GM21367 (cell line): ENCODE data around the gene DMD.

ENCODE experiments used
- ATAC-seq: cut with Tn5 transposase; IDR thresholded peaks from one replicate; pipeline ENCODE4 v1.9.1; 2021; ENCODE audit not compliant: unreplicated experiment

DMD gene

DNA sequence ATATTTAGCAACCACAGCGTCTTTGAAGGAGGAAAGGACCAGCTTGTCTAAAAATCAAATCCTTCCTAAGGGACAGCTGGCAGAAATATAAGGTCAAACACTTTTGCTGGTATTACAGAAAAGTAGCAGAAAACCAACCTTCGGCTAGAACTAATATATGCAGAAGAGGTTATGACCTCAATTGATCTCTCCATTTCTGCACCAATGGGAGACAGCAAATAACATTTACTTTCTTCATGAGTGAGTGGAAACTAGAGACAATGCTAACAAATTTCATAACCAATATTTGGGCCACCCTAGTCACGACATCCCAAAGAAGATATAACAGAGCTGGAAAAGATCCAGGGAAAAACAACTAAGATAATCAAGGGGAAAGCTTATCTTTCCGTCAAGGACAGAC lies 1892.5 kb downstream of the DMD start:
- ATAC-seq = no peak

DNA sequence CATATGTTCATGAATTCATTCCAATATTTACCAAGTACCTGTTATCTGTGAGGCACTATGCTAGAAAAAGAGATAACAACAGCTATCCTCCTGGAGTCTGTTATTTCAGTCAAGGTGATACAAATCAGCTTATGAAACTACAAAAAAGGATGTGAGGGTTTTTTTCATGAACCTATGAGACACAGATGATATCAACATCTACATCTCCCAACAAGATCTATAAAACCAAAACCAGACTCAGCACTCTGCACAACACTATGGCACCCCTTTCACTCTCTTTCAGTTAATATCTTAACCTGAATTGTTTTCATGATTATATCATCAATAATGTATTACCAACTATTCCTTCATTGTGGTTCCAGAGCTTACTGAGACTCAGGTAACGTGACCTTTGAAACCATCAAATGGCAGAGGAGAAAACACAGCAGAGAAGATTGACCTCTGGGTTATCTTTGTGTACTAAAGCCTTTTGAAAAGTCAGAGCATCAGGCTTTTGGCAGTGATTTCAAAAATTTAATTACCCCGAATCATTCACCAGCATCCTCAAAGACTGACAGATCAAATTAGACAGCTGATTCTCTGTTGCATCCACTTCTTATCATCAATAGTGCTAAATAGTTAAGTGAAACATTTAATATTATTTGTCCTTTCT lies 1894.9 kb downstream of the DMD start:
- no peak for ATAC-seq

DNA sequence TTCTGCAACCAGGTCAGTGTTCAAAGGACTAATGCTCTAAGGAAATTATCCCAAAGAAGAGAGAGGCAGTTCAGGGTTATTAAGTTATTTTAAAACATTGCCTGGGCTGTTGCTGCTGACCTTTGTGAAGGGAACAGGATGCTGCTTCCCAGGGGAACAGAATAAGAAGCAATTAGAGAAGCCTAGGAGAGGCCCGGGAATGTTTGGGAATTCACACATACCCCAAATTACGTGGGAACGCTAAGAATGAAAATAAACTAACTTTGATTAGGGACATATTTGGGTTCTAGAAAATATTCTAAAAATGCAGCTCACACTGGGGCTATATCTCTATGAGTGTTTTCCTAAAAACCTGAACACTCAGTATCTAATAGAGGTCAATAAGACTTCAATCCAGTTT lies 1896.4 kb downstream of the DMD start:
- ATAC-seq = no peak

DNA sequence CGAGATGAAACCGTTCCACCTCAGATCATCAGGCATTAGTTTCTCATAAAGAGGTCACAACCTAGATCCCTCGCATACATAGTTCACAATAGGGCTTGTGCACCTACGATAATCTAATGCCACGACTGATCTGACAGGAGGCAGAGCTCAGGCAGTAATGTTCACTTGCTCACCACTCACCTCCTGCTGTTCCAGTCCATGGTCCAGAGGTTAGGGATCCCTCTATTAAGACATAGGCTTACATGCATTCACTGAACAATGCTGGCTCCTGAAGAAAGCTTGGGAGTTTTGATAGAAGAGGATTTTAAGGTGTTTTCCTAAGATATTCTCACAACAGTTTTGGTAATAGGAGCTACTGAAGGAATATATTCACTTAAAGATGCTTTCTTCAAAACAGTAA lies 1903.4 kb downstream of the DMD start:
- no peak for ATAC-seq

DNA sequence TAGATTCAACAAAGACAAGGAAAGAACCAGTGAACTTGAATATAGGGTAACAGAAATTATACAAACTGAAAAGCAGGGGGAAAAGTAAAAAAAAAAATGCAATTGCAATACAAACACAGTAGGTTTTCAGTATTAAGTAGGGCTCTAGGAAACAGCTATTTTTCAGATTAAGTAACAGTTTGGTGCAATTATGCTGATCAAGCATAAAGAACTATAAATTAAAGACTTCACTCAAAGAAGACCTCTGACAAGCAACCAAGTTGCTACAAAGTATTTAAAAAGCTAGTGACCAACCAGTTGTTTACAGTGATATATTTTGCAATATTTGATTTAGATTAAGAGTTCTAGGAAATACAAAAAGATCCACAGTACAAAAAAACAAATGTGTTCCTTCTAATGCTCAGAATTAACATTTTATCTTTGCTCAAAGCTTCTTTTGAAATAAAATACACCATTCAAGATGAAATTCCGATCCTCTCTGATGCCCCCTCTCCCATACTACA lies 1908.7 kb downstream of the DMD start:
- no peak for ATAC-seq

DNA sequence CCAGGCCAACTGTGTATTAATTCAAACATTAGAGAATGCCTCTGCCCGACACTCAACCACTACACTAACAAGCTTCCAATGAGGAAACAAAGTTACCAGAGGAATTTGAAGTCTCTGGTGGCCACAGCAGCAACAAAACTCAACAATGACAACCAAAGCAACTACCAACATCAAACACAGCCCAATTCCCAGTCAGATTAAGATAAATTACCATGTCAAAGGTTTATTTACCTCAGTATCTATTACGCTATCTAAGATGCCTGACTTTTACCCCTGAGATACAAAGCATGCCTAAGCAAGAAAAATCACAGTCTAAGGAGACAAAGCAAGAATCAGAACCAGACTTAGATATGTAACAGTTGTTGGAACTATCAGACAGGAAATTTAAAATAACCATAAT lies 1909.4 kb downstream of the DMD start:
- no peak for ATAC-seq

DNA sequence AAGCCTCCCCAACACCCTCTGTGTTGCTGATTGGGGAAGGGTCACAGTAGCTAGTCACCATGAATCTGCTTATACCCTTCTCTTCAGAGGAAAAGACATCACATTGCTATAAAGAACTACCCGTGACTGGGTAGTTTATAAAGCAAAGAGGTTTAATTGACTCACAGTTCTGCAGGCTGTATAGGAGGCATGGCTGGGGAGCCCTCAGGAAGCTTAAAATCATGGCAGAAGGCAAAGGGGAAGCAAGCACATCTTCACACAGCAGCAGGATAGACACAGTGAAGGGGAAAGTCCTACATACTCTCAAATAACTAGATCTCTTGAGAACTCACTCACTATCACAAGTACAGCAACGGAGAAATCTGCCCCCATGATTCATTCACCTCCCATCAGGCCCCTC lies 1910.1 kb downstream of the DMD start:
- no peak for ATAC-seq

DNA sequence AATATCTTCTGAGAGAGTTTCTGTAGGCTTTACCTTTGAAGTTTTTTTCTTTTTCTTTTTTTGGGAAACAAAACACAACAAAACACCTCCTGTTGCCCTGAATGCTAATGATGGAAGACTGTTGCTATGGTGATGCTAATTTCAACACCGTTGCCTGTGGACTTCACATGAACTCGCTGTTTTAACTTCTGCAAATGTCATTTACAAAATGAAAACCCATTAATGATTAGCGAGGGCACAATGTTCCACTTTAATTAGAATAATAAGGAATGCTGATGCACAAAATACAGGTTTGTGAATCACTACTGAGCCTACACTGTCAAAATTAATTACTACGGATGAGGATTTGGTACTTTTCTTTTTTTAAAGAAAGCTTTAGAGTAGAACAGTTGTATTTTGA lies 1912.4 kb downstream of the DMD start:
- ATAC-seq = no peak

DNA sequence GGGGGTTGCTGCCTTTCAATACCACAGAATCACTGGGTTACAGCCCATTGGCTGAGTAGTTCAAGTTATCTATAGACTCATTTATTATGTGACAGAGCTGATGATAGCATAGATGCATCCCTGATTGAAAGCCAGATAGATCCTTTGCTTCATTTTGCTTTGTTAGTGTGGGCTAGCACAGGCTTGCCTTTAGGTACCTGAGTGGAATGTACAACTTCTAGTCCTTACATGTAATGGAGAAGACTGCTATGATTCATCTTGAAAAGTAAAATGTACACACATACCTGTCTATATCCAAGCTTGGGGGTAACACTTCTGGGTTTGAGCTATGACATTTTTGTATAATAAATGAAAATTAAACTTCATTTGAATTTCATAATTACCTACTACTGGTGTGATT lies 1913.5 kb downstream of the DMD start:
- ATAC-seq = no peak

DNA sequence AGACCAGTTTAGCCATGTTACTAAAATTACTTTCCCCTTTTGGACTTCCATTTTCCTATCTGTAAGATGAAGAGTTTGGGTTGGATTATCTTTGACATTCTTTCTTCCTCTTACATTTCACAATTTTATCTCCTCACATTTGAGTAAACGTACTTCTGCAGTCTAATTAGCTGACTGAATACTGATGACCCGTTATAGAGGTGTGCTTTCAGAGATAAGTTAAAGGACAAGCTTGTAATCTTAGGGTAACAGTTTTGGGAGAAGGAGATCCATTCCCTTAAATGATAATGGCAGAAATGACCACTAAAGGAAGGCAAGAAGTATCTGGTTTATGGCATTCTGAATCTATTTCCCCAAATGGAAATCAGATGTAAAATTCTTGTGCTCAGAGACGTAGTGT lies 1916.9 kb downstream of the DMD start:
- no peak for ATAC-seq

DNA sequence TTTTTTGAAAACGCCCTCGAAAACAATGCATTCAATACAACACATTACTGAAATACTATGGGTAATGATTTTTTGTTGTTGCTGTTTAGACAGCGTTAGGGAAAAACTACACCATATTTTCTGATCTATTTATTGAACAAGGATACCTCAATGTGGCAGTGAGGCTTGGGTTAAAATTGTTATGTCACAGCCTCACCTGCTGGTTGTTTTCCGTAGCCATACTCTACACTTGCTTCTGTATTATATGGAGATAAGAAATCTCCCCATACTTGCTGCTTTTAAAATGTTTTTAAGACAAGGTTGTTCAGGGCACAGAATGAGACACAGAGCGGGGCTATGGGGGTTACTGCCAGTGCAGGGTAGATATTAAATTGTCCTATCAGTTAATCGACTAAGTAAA lies 1917.9 kb downstream of the DMD start:
- ATAC-seq = no peak

DNA sequence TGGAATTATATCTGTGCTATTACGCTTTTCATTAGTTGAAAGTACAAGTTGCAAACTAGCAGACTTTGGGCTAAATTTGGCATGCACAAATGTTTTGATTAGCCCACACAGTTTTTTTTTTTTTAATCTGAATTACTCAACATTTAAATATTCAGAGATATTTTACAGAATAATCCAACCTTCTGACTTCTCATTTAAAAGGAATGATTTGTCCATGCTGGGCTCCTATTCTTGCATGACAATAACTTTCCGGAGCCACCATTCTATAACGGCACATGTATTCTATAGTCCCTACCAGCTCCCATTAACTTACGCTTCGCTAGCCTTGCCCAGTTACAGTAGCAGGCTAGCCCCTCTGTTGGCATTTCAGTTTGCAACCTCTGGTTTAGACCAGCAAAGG lies 1920.2 kb downstream of the DMD start:
- ATAC-seq = no peak

DNA sequence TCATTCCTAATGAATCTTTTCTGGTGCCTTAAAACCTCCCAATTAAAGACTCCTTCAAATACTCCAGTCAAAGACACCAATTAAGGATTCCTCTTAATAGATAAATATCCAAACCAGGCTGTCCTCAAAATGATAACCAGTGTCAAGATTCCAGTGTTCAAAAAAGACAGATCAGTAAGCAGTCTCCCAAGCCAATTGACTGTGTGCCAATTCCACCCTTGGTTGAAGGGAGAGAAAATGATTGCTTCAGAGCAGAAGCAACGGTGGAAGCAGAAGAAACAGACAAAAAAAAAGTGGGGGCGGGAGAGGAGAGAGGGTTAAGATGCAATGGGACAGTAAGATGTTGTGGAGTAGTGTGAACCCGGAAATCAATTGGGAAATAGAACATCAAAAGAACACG lies 1923.5 kb downstream of the DMD start:
- ATAC-seq = no peak

DNA sequence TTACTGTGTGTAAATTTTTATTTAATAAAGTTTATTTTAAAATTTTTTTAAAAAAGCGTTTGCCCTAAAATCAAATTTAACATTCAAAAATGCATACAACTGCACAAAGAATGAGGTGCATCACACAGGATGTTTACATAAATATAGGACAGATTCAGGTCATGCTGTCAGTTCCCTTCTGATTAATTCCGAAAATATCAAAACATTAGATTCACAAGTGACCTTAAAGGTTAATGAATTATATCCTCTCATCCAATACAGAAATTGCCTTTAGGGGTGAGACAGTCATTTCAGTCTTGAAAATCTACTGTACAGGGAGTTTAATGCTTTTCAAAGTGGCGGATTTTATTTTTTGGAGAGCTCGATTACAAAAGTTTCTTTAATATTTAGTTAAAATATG lies 1930.8 kb downstream of the DMD start:
- no peak for ATAC-seq

DNA sequence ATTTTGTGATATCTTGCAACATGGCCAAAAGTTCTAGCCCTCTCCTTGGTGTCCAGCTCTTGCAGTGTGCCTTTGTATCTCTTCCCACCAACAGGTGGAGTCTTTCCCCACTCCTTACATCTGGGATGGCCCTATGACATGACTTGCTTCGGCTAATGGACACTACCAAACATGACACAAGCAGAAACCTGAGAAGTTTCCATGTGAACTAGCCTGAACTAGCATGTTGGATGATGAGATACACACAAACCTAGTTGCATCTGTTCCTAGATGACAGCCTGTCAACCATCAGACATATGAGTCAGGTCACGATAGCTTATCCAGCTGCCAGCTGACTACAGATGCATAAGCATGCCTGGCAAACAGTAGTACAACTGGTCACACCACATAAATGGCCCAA lies 1932.0 kb downstream of the DMD start:
- no peak for ATAC-seq

DNA sequence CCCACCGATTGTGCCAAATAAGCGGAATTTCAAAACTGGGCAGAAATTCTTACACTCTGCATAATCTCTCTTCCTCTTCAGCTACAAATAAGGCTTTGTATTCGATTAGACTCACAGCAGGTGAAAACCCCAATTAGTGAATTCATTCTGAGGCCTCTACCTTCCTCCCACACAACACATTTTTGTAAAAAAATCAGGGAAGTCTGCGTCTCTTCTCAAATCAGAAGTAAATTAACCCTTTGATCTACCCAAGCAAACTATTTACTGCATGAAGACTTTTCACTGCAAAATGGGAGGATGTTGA lies 1938.9 kb downstream of the DMD start:
- no peak for ATAC-seq

DNA sequence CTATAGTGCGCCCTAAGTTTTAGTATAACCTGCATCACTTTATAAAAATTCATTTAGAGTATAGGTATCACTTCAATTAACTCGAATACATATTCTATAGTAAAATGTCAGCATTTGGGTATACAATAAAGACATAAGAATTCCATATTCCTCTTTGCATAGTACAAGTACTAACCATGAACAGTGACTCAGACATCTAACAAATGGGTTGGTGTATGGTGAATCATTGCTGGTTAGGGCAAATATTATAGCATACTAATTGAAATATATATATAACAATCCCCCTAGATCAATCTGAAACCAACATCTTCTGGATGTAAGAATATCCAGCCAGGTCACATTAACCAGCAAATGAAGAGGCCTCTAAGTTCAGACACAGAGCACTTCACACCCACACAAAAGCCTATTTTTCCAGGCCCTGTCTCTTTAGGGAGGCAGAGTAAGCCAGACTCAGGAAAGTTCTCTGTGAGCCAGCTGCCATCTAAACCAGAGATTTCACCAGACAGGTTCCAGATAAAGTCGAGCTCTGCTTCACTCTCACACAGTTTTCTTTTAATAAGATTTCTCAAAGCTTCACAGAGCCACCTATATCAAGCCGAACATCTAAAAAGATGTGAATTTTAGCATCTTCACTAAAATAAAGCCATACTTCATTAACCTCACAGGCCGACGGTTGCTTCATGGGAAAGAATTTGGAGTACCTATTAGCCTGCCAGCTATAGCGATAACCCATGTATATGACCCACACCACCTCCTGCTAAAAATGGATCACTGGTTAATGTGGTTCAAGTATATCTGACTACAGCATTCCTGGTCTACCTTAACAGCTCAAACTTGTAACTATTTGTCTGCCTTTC lies 1939.5 kb downstream of the DMD start:
- ATAC-seq = no peak

DNA sequence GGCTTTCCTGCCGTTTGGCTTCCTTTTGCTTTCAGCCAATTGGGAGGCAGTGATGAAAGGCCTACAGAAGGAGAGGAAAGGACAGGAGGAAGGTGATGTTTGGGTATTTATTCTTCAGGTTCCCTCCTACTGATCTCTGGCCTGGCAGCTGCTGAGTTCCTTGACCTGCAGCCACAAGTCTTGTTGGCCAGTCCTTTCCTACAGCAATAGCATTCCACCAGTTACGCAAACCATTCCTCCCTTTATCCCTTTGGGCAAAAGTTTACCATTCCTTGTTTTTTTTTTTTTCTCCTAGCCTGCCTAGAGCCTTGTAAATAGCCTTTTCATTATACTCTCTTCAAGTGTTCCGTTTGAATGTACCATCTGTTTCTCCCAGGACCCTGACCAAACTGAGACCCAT lies 1941.4 kb downstream of the DMD start:
- no peak for ATAC-seq

DNA sequence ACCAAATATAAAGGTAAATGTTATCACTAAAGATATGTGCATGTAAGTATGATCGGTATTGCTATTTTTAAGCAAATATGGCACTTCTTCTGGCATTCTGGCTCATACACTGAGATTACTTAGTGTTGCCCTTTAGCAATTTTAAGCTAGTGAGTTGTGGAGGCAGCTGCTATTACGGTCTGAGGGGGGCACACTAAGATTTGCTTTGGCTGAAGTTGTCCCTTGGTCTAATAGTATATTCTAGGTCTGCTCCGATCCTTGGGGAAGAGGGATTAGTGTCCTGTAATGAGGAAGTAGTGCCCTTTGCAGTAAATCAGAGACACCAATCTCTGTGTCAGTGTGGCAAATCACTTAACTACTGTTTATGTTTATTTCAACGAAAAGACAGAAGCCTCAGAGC lies 1943.0 kb downstream of the DMD start:
- no peak for ATAC-seq

DNA sequence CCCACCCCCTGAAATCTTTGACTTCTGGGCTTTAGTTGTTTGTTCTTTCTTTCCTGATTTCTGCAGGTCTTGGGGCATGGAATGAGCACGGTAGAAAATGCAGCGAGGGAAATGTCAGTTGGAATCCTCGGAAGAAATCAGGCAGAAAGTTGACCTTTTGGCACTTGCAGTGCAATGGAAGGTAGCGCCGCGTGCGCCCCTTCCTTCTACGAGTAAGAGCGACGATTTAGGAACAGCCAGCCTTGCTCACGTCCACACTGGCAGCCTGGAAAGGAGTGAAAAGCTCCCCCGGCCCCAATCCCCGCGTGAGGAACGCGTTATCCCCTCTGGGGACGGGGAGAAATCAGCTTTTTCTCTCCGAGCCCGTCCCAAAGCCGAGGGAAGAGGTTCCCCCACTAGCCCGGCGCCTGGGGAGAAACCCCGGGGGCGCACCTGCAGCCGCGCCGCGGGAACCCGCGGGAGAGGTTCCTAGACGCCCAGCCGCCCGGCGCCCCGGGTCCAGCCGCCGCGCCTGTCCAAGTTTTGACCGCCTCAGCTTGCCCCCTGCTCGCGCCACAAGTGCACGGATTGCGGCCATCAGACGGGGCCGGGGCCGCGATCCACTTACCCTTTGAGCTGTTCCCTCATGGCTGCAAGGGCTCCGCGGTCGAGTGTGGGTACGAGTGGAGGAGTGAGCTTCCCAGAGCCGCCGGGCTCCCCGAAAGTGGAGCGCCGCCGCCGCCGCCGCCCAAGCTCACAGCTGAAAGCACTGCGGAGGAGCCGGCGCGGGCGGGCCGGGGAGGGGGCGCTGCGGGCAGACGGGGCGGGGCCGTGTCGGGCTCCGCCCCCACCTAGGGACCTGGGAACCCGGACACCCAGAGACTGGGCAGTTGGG lies 1944.9 kb downstream of the DMD start:
- ATAC-seq = peak; percentile 96

DNA sequence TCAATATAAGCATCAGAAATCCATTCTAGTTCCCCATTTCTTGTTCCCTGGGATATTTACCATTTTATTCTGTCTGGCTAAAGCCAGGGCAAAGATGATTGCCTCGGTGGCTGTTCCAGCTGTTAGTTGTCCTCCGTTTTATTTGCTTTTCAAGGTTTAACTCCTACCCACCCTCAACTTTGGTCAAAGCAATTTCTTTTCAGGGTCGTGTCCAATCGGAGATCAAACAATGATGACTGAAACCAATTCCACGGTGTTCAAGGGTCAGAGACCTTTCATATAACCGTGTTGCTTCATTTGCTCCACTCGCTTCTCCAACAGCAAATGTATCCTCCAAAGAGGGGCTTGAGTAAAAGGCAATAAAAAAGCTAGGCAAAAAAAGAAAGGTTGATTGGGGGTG lies 1946.0 kb downstream of the DMD start:
- ATAC-seq = no peak

DNA sequence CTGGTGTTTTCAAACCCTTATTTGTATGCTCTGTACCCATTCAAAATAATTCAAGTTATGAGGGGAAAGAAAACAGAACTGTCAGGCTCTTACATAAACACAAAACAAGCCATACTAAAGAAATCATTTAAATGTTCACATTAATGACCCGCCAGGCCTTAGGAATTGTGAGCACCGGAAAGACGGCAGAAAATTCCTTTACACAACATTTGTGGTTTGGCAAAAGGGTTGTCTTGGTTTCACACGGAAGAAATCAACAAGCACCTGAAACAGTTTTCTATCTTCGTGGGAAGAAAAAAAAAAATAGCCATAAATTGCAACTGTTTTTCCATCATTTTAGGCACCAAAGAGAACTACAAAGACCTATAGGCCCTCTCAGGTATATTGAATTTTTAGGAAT lies 1951.0 kb downstream of the DMD start:
- ATAC-seq = no peak
